Metanephros (tissue), 1 donor: ENCODE data around the gene ZNF746. TPM values are rescaled to one million over a fixed set of nuclear protein-coding genes. Genes with fewer than 3 reads are reported as not detected.

ENCODE experiments used
- total RNA-seq: library from RNA; depleted of rRNA; stranded (reverse); fragments of >200 nt; gene quantifications from one replicate; pipeline ENCODE4 v1.2.3, GENCODE V29; 2014

The ZNF746 gene
- total RNA-seq, result 19.3 TPM

GRCh38 chr7:149497467-149498261 is at the start of gene ZNF746:
Gene ZNF746, minus strand, starts transcription at chr7:149497809. Its CDS starts 273 bp downstream, at chr7:149497536.

GRCh38 chr7:149460493-149461277 is 36.9 kb downstream of the ZNF746 start, which contains the start of gene ZNF777:
Gene ZNF777, minus strand, starts transcription at chr7:149461062. Its CDS starts 5,040 bp downstream, at chr7:149456022.

Other genes with a start within 250 kb of the ZNF746 start
- gene ZNF783, start 235.6 kb downstream of the ZNF746 start, total RNA-seq, result 16.8 TPM
- 9.8 TPM for gene ZNF777, start 36.7 kb downstream of the ZNF746 start, total RNA-seq